NB4 (cell line): ENCODE measurements around the gene GSTP1.
"Not testable (repeated sequence)": the region's sequence is repeated elsewhere in the genome, so short reads cannot be mapped to it uniquely, and the experiment has no call there.

Experiments used
- DNase-seq: peaks from one replicate; pipeline ENCODE4 v3.0.0; 2010; ENCODE audit warnings: low read depth
- H3K4me3 ChIP-seq: one replicate; pipeline ENCODE4 v1.5.1; 2011; ENCODE audit warnings: mild to moderate bottlenecking, low read depth, low read length, moderate library complexity
- CTCF ChIP-seq: IDR thresholded peaks from one replicate; pipeline ENCODE4 v1.5.1; 2012; ENCODE audit warnings: low read depth, low read length
- MYC ChIP-seq: IDR thresholded peaks from 2 replicates; pipeline ENCODE4 v1.6.1; 2011; ENCODE audit warnings: low read depth, low read length
- POLR2A ChIP-seq: IDR thresholded peaks from 2 replicates; pipeline ENCODE4 v1.6.1; 2011; ENCODE audit warnings: mild to moderate bottlenecking; ENCODE audit not compliant: insufficient read length; ENCODE audit errors: extremely low read depth
- TF ChIP-seq, protein P1 (sequence below): IDR thresholded peaks from 2 replicates; pipeline ENCODE4 v1.6.1; 2011; ENCODE audit warnings: low read depth, low read length

Gene GSTP1

DNA sequence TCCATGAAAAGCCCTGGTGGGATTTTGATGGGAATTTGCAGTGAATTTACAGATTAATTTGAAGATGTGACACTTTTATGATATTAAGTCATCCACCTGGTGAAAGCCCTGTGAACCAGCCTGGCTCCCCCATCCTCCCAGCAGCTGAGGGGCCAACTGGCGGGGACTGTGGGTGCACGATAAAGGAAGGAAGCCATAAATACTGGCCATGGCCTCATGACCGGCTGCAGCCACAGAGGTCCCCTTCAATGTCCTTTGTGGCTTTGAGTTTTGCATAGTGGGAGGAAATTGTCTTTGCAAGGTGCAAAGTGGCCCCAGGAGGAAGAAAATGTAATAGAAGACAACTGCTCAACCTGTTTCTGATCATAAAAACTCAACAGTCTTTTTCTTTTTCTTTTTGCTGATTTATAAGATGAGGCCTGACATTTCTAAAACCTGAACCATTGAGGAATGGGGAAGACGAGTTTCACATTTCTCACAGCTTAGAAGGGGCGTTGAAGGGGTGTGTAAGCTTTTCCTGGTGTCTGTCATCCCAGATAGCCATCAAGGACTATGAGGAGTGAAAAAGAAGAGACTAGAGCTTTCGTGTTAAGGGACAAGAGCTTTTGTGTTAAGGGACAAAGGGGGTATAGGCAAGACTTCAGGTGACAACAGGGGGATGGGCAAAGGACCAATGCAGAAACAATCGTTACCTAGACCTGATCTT is 16.9 kb downstream of the GSTP1 start:
- TF ChIP-seq POLR2A (no peak), MYC (peak; percentile 78)
- TF ChIP-seq, protein P1, sequence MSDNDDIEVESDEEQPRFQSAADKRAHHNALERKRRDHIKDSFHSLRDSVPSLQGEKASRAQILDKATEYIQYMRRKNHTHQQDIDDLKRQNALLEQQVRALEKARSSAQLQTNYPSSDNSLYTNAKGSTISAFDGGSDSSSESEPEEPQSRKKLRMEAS = peak; percentile 61
- peak overlapping the region; percentile 10 for H3K4me3 ChIP-seq
- peak; percentile 86 for DNase-seq

- DNase-seq = no peak
- no peak overlapping the region for H3K4me3 ChIP-seq
- TF ChIP-seq MYC (no peak), CTCF (no peak), POLR2A (no peak)
- TF ChIP-seq, protein P1 = no peak
These were observed 17.5 kb downstream of the GSTP1 start for GRCh38 chr11:67601098-67601497.

GRCh38 chr11:67604119-67604518 is 20.5 kb downstream of the GSTP1 start:
- not testable (repeated sequence) for DNase-seq, H3K4me3 ChIP-seq

- DNase-seq = no peak
- TF ChIP-seq CTCF = no peak
- TF ChIP-seq, protein P1 = no peak
- no peak for TF ChIP-seq MYC
- no peak for TF ChIP-seq POLR2A
- no peak overlapping the region for H3K4me3 ChIP-seq
These were observed 21.2 kb downstream of the GSTP1 start for GRCh38 chr11:67604815-67605214.

GRCh38 chr11:67605231-67606011 is 21.8 kb downstream of the GSTP1 start:
- no peak overlapping the region for H3K4me3 ChIP-seq
- no peak for DNase-seq
- no peak for TF ChIP-seq CTCF
- TF ChIP-seq POLR2A = no peak
- TF ChIP-seq MYC = no peak

DNA sequence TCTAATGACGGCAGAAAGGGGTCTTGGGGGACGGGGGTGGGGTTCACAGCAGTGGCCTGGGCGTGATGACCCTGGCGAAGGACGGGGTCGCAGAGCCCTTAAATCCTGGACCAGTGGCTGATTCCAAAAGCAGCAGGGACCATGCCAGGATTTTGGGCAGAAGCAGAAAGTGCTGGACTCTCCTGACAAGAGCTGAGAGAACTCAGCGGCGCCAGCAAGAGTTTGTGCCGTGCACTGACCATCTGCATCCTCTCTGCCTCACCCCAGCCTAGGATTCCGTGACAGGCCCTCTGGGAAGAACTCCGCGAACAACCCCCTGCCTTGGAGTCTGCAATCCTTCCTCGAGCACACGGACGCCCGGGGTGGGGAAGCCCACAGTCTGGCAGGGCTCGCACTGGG is 22.5 kb downstream of the GSTP1 start:
- peak overlapping the region; percentile 92 for H3K4me3 ChIP-seq
- DNase-seq = no peak
- no peak for TF ChIP-seq MYC
- no peak for TF ChIP-seq POLR2A
- no peak for TF ChIP-seq CTCF
